ENCODE data around the gene ARHGAP33.

GRCh38 chr19:35729763-35730162 is 45.6 kb upstream of the ARHGAP33 start:
- TF ChIP-seq CTCF (IDR thresholded peaks at IDR 0.05) (no peak), POLR2A (IDR thresholded peaks at IDR 0.05) (no peak)

Measured in esophagus squamous epithelium (tissue), 4 donors.